Neural progenitor cell (in vitro differentiated cells): Measurements from ENCODE around the gene NPHP3.

Source experiments
- CTCF ChIP-seq: fragments of 200-600 bp; sonication (generic); IDR thresholded peaks from 2 replicates; pipeline ENCODE4 v1.5.1; 2017; ENCODE audit warnings: antibody characterized with exemption, mild to moderate bottlenecking
- EZH2 ChIP-seq: fragments of 200-600 bp; sonication (generic); IDR thresholded peaks from 2 replicates; pipeline ENCODE4 v1.6.1; 2017; ENCODE audit warnings: antibody characterized with exemption, mild to moderate bottlenecking, moderate library complexity
- EZH2phosphoT487 ChIP-seq: fragments of 200-600 bp; sonication (generic); IDR thresholded peaks from 2 replicates; pipeline ENCODE4 v1.6.1; 2017; ENCODE audit warnings: antibody characterized with exemption

GRCh38 chr3:132679911-132680310 lies 42.3 kb downstream of the NPHP3 start:
- TF ChIP-seq CTCF (no peak), EZH2 (no peak), EZH2phosphoT487 (no peak)
